ENCODE measurements around the gene NEGR1.
"Not testable (repeated sequence)": the region's sequence is repeated elsewhere in the genome, so short reads cannot be mapped to it uniquely, and the experiment has no call there.

DNA sequence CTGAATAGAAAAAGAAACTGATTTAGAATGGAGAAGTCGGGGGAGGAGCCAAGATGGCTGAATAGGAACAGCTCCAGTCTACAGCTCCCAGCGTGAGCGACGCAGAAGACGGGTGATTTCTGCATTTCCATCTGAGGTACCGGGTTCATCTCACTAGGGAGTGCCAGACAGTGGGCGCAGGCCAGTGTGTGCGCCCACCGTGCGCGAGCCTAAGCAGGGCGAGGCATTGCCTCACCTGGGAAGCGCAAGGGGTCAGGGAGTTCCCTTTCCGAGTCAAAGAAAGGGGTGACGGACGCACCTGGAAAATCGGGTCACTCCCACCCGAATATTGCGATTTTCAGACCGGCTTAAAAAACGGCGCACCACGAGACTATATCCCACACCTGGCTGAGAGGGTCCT is 394.2 kb downstream of the NEGR1 start:
- not testable (repeated sequence) for TF ChIP-seq SMAD3 (CRISPR knock-in tag; IDR thresholded peaks at IDR 0.05; ENCODE audit: borderline replicate concordance); ESRRA (CRISPR knock-in tag; IDR thresholded peaks at IDR 0.05; ENCODE audit: borderline replicate concordance); TEAD4 (CRISPR knock-in tag; IDR thresholded peaks at IDR 0.05); CBFB (CRISPR knock-in tag; IDR thresholded peaks at IDR 0.05; ENCODE audit: low read depth)
- TF ChIP-seq, protein P1, sequence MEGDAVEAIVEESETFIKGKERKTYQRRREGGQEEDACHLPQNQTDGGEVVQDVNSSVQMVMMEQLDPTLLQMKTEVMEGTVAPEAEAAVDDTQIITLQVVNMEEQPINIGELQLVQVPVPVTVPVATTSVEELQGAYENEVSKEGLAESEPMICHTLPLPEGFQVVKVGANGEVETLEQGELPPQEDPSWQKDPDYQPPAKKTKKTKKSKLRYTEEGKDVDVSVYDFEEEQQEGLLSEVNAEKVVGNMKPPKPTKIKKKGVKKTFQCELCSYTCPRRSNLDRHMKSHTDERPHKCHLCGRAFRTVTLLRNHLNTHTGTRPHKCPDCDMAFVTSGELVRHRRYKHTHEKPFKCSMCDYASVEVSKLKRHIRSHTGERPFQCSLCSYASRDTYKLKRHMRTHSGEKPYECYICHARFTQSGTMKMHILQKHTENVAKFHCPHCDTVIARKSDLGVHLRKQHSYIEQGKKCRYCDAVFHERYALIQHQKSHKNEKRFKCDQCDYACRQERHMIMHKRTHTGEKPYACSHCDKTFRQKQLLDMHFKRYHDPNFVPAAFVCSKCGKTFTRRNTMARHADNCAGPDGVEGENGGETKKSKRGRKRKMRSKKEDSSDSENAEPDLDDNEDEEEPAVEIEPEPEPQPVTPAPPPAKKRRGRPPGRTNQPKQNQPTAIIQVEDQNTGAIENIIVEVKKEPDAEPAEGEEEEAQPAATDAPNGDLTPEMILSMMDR (IDR thresholded peaks at IDR 0.05), result not testable (repeated sequence)
- TF ChIP-seq, protein P2, sequence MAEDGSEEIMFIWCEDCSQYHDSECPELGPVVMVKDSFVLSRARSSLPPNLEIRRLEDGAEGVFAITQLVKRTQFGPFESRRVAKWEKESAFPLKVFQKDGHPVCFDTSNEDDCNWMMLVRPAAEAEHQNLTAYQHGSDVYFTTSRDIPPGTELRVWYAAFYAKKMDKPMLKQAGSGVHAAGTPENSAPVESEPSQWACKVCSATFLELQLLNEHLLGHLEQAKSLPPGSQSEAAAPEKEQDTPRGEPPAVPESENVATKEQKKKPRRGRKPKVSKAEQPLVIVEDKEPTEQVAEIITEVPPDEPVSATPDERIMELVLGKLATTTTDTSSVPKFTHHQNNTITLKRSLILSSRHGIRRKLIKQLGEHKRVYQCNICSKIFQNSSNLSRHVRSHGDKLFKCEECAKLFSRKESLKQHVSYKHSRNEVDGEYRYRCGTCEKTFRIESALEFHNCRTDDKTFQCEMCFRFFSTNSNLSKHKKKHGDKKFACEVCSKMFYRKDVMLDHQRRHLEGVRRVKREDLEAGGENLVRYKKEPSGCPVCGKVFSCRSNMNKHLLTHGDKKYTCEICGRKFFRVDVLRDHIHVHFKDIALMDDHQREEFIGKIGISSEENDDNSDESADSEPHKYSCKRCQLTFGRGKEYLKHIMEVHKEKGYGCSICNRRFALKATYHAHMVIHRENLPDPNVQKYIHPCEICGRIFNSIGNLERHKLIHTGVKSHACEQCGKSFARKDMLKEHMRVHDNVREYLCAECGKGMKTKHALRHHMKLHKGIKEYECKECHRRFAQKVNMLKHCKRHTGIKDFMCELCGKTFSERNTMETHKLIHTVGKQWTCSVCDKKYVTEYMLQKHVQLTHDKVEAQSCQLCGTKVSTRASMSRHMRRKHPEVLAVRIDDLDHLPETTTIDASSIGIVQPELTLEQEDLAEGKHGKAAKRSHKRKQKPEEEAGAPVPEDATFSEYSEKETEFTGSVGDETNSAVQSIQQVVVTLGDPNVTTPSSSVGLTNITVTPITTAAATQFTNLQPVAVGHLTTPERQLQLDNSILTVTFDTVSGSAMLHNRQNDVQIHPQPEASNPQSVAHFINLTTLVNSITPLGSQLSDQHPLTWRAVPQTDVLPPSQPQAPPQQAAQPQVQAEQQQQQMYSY (CRISPR knock-in tag; IDR thresholded peaks at IDR 0.05), result not testable (repeated sequence)
